Nephron (organoid): ENCODE data around the gene DBF4B.

Experiments used
- H3K27ac Mint-ChIP-seq, 3 experiments: 2 replicates each; pipeline ENCODE4 v1.8.0; 2020; ENCODE audit warnings: mixed read lengths in 3 of 3, mild to moderate bottlenecking in 2 of 3, moderate library complexity in 1 of 3
- H3K27me3 Mint-ChIP-seq: 2 replicates; pipeline ENCODE4 v1.8.0; 2021; ENCODE audit warnings: low read depth, mild to moderate bottlenecking, moderate library complexity, mixed read lengths
- H3K36me3 Mint-ChIP-seq: 2 replicates; pipeline ENCODE4 v1.8.0; 2020; ENCODE audit warnings: low read depth, mixed read lengths
- H3K4me1 Mint-ChIP-seq: 2 replicates; pipeline ENCODE4 v1.8.0; 2020; ENCODE audit warnings: mixed read lengths
- H3K4me3 Mint-ChIP-seq, 3 experiments: 2 replicates each; pipeline ENCODE4 v1.8.0; 2020; ENCODE audit warnings: mild to moderate bottlenecking in 3 of 3, mixed read lengths in 3 of 3, moderate library complexity in 2 of 3
- H3K9me3 Mint-ChIP-seq: 2 replicates; pipeline ENCODE4 v1.8.0; 2020; ENCODE audit warnings: mixed read lengths
- CTCF ChIP-seq, 3 experiments: fragments of 200-600 bp; sonication (generic); IDR thresholded peaks; one replicate each; pipeline ENCODE4 v1.5.0; 2021; ENCODE audit warnings: antibody characterized with exemption in 3 of 3; ENCODE audit not compliant: unreplicated experiment in 3 of 3

Gene DBF4B

GRCh38 chr17:44776628-44777393 is 68.3 kb downstream of the DBF4B start:
- Mint-ChIP-seq H3K4me3 (peak overlapping the region; percentile 64 to 87 (median 66)), H3K27me3 (peaks cover 18% of the 10 kb centered on the region)
- no peak for TF ChIP-seq CTCF (IDR thresholded peaks at IDR 0.05; ENCODE audit: unreplicated experiment in 3 of 3)

GRCh38 chr17:44777394-44778348 is 69.2 kb downstream of the DBF4B start:
- Mint-ChIP-seq H3K36me3 (no peaks in the 10 kb centered on the region), H3K4me1 (peaks cover 10% of the 10 kb centered on the region), H3K4me3 (peak overlapping the region; percentile 19 to 66 (median 64)), H3K9me3 (no peaks in the 10 kb centered on the region), H3K27ac (no peak overlapping the region), H3K27me3 (peaks cover 18% of the 10 kb centered on the region)
- no peak for TF ChIP-seq CTCF (IDR thresholded peaks at IDR 0.05; ENCODE audit: unreplicated experiment in 3 of 3)

More at GRCh38 chr17:44776628-44777393, 68.3 kb downstream of the DBF4B start:
- Mint-ChIP-seq H3K4me1 (peaks cover 1% of the 10 kb centered on the region), H3K36me3 (no peaks in the 10 kb centered on the region), H3K9me3 (no peaks in the 10 kb centered on the region), H3K27ac (no peak overlapping the region)

GRCh38 chr17:44778656-44779210 is 70.3 kb downstream of the DBF4B start:
- Mint-ChIP-seq H3K4me1 (peaks cover 12% of the 10 kb centered on the region), H3K9me3 (no peaks in the 10 kb centered on the region), H3K36me3 (no peaks in the 10 kb centered on the region), H3K27me3 (peaks cover 16% of the 10 kb centered on the region), H3K27ac (no peak overlapping the region), H3K4me3 (peak overlapping the region; percentile 64 to 74 (median 71))
- TF ChIP-seq CTCF (IDR thresholded peaks at IDR 0.05; ENCODE audit: unreplicated experiment in 3 of 3): no peak

- H3K4me1 Mint-ChIP-seq: peaks cover 12% of the 10 kb centered on the region
- peaks cover 14% of the 10 kb centered on the region for H3K27me3 Mint-ChIP-seq
- H3K36me3 Mint-ChIP-seq: no peaks in the 10 kb centered on the region
- no peaks in the 10 kb centered on the region for H3K9me3 Mint-ChIP-seq
- H3K4me3 Mint-ChIP-seq: peak overlapping the region; percentile 64 to 74 (median 71)
- peak; percentile 85 to 92 (median 87) for TF ChIP-seq CTCF (IDR thresholded peaks at IDR 0.05; ENCODE audit: unreplicated experiment in 3 of 3)
- H3K27ac Mint-ChIP-seq: no peak overlapping the region
Observed at GRCh38 chr17:44779211-44780025, 71.0 kb downstream of the DBF4B start.

- H3K4me1 Mint-ChIP-seq: peaks cover 12% of the 10 kb centered on the region
- no peaks in the 10 kb centered on the region for H3K9me3 Mint-ChIP-seq
- no peak overlapping the region for H3K4me3 Mint-ChIP-seq
- H3K36me3 Mint-ChIP-seq: no peaks in the 10 kb centered on the region
- no peak for TF ChIP-seq CTCF (IDR thresholded peaks at IDR 0.05; ENCODE audit: unreplicated experiment in 3 of 3)
- H3K27me3 Mint-ChIP-seq: peaks cover 15% of the 10 kb centered on the region
- H3K27ac Mint-ChIP-seq: peak overlapping the region in 1 of 3 experiments; percentile 57
Observed at GRCh38 chr17:44780161-44780560, 71.7 kb downstream of the DBF4B start.
